Measurements from ENCODE around the gene ECD.

DNA sequence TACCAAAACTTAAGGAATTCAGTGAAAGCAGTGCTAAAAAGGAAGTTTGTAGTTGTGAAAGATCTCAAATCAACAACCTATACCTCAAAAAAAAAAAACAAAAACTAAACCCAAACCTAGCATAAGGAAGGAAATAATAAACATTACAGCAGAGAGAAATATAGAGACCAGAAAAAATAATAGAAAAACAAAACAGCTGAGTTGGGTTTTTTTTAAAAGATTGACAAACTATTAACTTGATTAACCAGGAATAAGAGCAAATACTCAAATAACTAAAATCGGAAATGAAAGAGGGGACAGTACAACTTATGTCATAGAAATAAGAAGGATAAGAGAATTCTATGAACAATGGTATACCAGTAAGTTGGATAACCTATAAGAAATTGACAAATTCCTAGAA is 6.7 kb downstream of the ECD start:
- TF ChIP-seq, protein P1, sequence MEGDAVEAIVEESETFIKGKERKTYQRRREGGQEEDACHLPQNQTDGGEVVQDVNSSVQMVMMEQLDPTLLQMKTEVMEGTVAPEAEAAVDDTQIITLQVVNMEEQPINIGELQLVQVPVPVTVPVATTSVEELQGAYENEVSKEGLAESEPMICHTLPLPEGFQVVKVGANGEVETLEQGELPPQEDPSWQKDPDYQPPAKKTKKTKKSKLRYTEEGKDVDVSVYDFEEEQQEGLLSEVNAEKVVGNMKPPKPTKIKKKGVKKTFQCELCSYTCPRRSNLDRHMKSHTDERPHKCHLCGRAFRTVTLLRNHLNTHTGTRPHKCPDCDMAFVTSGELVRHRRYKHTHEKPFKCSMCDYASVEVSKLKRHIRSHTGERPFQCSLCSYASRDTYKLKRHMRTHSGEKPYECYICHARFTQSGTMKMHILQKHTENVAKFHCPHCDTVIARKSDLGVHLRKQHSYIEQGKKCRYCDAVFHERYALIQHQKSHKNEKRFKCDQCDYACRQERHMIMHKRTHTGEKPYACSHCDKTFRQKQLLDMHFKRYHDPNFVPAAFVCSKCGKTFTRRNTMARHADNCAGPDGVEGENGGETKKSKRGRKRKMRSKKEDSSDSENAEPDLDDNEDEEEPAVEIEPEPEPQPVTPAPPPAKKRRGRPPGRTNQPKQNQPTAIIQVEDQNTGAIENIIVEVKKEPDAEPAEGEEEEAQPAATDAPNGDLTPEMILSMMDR (optimal IDR thresholded peaks at IDR 0.05 in 1 of 3, IDR thresholded peaks at IDR 0.05 in 1 of 3, conservative IDR thresholded peaks at IDR 0.05 in 1 of 3; ENCODE audit: extremely low read depth in 1 of 3, insufficient read depth in 2 of 3, low read length in 3 of 3), result no peak
- TF ChIP-seq EZH2 (IDR thresholded peaks at IDR 0.05; ENCODE audit: low read length), result no peak

Data from keratinocyte (primary cell).